Panc1 (cell line): ENCODE data around the gene RBMX2. TPM values are rescaled to one million over a fixed set of nuclear protein-coding genes. Genes with fewer than 3 reads are reported as not detected.

Experiments
- ATAC-seq: fragments of 200-7000 bp; cut with Tn5 transposase; 2 replicates; pipeline ENCODE4 v1.9.1; 2020; ENCODE audit warnings: mild to moderate bottlenecking, moderate library complexity
- BruUV-seq: library from RNA; stranded (reverse); fragments of 400-500 nt; replicated peaks from 2 replicates; lab custom pipeline; 2021; lab: Mats Ljungman, UMichigan
- CTCF ChIA-PET: fragments of 300-600 bp; sonication (Branson Sonifier 250); formaldehyde crosslinking; loops from one replicate; lab custom pipeline; 2022; ENCODE audit warnings: antibody characterized with exemption; lab: Charles Lee
- POLR2A ChIA-PET: fragments of 300-600 bp; sonication (Branson Sonifier 250); formaldehyde crosslinking; loops from one replicate; lab custom pipeline; 2022; ENCODE audit warnings: antibody characterized with exemption; lab: Charles Lee
- DNase-seq: peaks from one replicate; pipeline ENCODE4 v3.0.0-alpha.2; 2010; ENCODE audit warnings: low read depth, low spot score
- H3K27ac ChIP-seq: 2 replicates; pipeline ENCODE4 v1.5.1; 2011; ENCODE audit warnings: mild to moderate bottlenecking, low read length, inconsistent platforms
- H3K27me3 ChIP-seq: fragments of 200-500 bp; sonication (Bioruptor generic); 2 replicates; pipeline ENCODE4 v1.6.0; 2014; ENCODE audit warnings: low read length, inconsistent platforms; ENCODE audit not compliant: control insufficient read depth, insufficient read depth
- H3K36me3 ChIP-seq: fragments of 200-500 bp; sonication (Bioruptor generic); 2 replicates; pipeline ENCODE4 v1.5.1; 2014; ENCODE audit warnings: inconsistent platforms, mild to moderate bottlenecking, low read length, moderate library complexity; ENCODE audit not compliant: control insufficient read depth, insufficient read depth
- H3K4me1 ChIP-seq: 2 replicates; pipeline ENCODE4 v1.5.1; 2011; ENCODE audit warnings: inconsistent platforms, mild to moderate bottlenecking, low read length, moderate library complexity; ENCODE audit not compliant: control insufficient read depth, insufficient read depth
- H3K4me3 ChIP-seq, 2 experiments: 2 replicates each; pipeline ENCODE4 v1.5.1; 2011 to 2012; ENCODE audit warnings: low read depth in 2 of 2, low read length in 2 of 2, mild to moderate bottlenecking in 2 of 2, inconsistent platforms in 1 of 2, moderate library complexity in 1 of 2
- H3K9me3 ChIP-seq: fragments of 200-500 bp; sonication (Bioruptor generic); 2 replicates; pipeline ENCODE4 v1.5.1; 2014; ENCODE audit warnings: low read depth, mild to moderate bottlenecking, inconsistent platforms, low read length, moderate library complexity; ENCODE audit not compliant: control insufficient read depth, insufficient read depth
- CTCF ChIP-seq: fragments of 450-650 bp; IDR thresholded peaks from 2 replicates; pipeline ENCODE4 v1.5.1; 2017; ENCODE audit warnings: mild to moderate bottlenecking
- POLR2AphosphoS5 ChIP-seq: IDR thresholded peaks from 2 replicates; pipeline ENCODE4 v1.6.1; 2012; ENCODE audit warnings: mild to moderate bottlenecking, low read depth, low read length, moderate library complexity
- REST ChIP-seq, 2 experiments: IDR thresholded peaks; 2 replicates each; pipeline ENCODE4 v1.6.1; 2011 to 2012; ENCODE audit warnings: low read depth in 2 of 2, control low read depth in 1 of 2, low read length in 1 of 2, mild to moderate bottlenecking in 1 of 2, moderate library complexity in 1 of 2; ENCODE audit not compliant: insufficient read depth in 1 of 2
- SIN3A ChIP-seq: IDR thresholded peaks from 2 replicates; pipeline ENCODE4 v1.6.1; 2012; ENCODE audit warnings: low read depth, mild to moderate bottlenecking, low read length, moderate library complexity, borderline replicate concordance; ENCODE audit not compliant: insufficient read depth
- TCF7L2 ChIP-seq: IDR thresholded peaks from 2 replicates; pipeline ENCODE4 v1.6.1; 2011; ENCODE audit warnings: mild to moderate bottlenecking, low read depth, low read length, inconsistent platforms
- in situ Hi-C: cut with HindIII; loops from 2 replicates; pipeline ENCODE4 v1.10.0; 2016; ENCODE audit warnings: low sequenced_read_pairs, low pct_unique_long_range_greater_than_20kb
- intact Hi-C: fragments of 100-400 bp; cut with micrococcal nuclease; formaldehyde crosslinking; loops from one replicate; pipeline ENCODE4 v1.10.0; 2022; ENCODE audit not compliant: unreplicated experiment
- total RNA-seq: library from RNA; stranded (reverse); gene quantifications from one replicate; pipeline ENCODE4 v1.2.1, GENCODE V29; 2021; ENCODE audit not compliant: unreplicated experiment

The RBMX2 gene
- total RNA-seq, 1 experiment from 2014 or later: 40.4 TPM

GRCh38 chrX:130418740-130419139 lies 17.0 kb downstream of the RBMX2 start:
- no peak for ATAC-seq
- Histone ChIP-seq H3K27me3 (no peaks in the 10 kb centered on the region; the same call in 1 of the 2 replicates), H3K36me3 (no peaks in the 10 kb centered on the region), H3K27ac (no peak overlapping the region), H3K4me1 (no peaks in the 10 kb centered on the region), H3K9me3 (no peaks in the 10 kb centered on the region), H3K4me3 (no peak overlapping the region)
- intact Hi-C loops (no loop called here), in situ Hi-C loops (no loop called here)
- TF ChIP-seq SIN3A (no peak), REST (IDR thresholded peaks at IDR 0.05; ENCODE audit: insufficient read depth in 1 of 2, low read depth in 2 of 2, low read length in 1 of 2) (no peak), POLR2AphosphoS5 (no peak), CTCF (no peak), TCF7L2 (no peak)
- ChIA-PET POLR2A (no interaction called here), CTCF (no interaction called here)
- DNase-seq: no peak
- no TSS peak for BruUV-seq

- no peaks in the 10 kb centered on the region for H3K4me1 ChIP-seq
- no peak for ATAC-seq
- intact Hi-C loops: no loop called here
- H3K9me3 ChIP-seq: no peaks in the 10 kb centered on the region
- POLR2A ChIA-PET: no interaction called here
- TF ChIP-seq CTCF (no peak), REST (IDR thresholded peaks at IDR 0.05; ENCODE audit: insufficient read depth in 1 of 2, low read depth in 2 of 2, low read length in 1 of 2) (no peak), TCF7L2 (no peak), SIN3A (no peak), POLR2AphosphoS5 (no peak)
- CTCF ChIA-PET: no interaction called here
- no peak overlapping the region for H3K4me3 ChIP-seq
- BruUV-seq: no TSS peak
- H3K36me3 ChIP-seq: no peaks in the 10 kb centered on the region
- H3K27me3 ChIP-seq: no peaks in the 10 kb centered on the region; the same call in 1 of the 2 replicates
- in situ Hi-C loops: no loop called here
- no peak for DNase-seq
- H3K27ac ChIP-seq: no peak overlapping the region
Observed at GRCh38 chrX:130419263-130419662, 17.5 kb downstream of the RBMX2 start.
